Psoas muscle (tissue), 8 donors: ENCODE measurements around the gene ALOXE3. TPM values are rescaled to one million over a fixed set of nuclear protein-coding genes. Genes with fewer than 3 reads are reported as not detected.
A peak's percentile ranks its signal among the peaks of the same experiment; 100 is the strongest.

Experiments used
- ATAC-seq, 4 donors: fragments of 200-7000 bp; cut with Tn5 transposase; one replicate each; pipeline ENCODE4 v1.9.1; 2020; ENCODE audit warnings: moderate library complexity in 3 of 4, mild to moderate bottlenecking in 2 of 4
- DNase-seq, 2 donors: peaks; one replicate each; pipeline ENCODE4 v3.0.0-alpha.2; 2020
- H3K27ac ChIP-seq: fragments of 200-600 bp; one replicate; pipeline ENCODE4 v1.8.0; 2022
- H3K27me3 ChIP-seq, 3 donors: fragments of 200-600 bp in 1 of 3; one replicate each; pipeline versions ENCODE4 v1.6.1 to v1.8.0; 2013 to 2022; ENCODE audit warnings: low read length in 2 of 3, mild to moderate bottlenecking in 2 of 3, moderate library complexity in 1 of 3; ENCODE audit not compliant: insufficient read depth in 3 of 3
- H3K36me3 ChIP-seq, 2 donors: fragments of 200-600 bp in 1 of 2; one replicate each; pipeline versions ENCODE4 v1.6.1 to v1.8.0; 2013 to 2022; ENCODE audit warnings: low read depth in 1 of 2, mild to moderate bottlenecking in 1 of 2, moderate library complexity in 1 of 2; ENCODE audit not compliant: insufficient read depth in 1 of 2
- H3K4me1 ChIP-seq: fragments of 200-600 bp; one replicate; pipeline ENCODE4 v1.8.0; 2022
- H3K4me3 ChIP-seq: fragments of 200-600 bp; one replicate; pipeline ENCODE4 v1.8.0; 2022; ENCODE audit warnings: mild to moderate bottlenecking
- H3K9me3 ChIP-seq: fragments of 200-600 bp; one replicate; pipeline ENCODE4 v1.8.0; 2022
- WGBS, 3 donors: extraction: QIAGEN DNeasy Blood & Tissue Kit; methylation state at CpG; one replicate each; pipeline versions ENCODE4 v1.1.6 to v1.1.7; 2013; 5-methylcytosine and 5-hydroxymethylcytosine counted together
- intact Hi-C, 2 donors: fragments of 100-400 bp; cut with DNase I; formaldehyde crosslinking; loops; one replicate each; pipeline versions ENCODE4 v1.11.0 to v1.14.2; 2022
- polyA plus RNA-seq, 3 donors: library from polyadenylated mRNA; stranded (reverse); fragments of 200-250 nt; gene quantifications; one replicate each; pipeline ENCODE4 v1.2.3, GENCODE V29; 2013
- total RNA-seq, 4 donors: library from RNA; stranded (reverse); fragmentation: NEBNext Ultra II Directional in 2 of 4; extraction: Animal tissue kit (Norgen Biotek cat#: 25700) in 2 of 4; gene quantifications; one replicate each; pipeline versions ENCODE4 v1.2.1 to v1.2.4, GENCODE V29; 2021 to 2023
- TF ChIP-seq, protein P1 (sequence below): fragments of 200-600 bp; IDR thresholded peaks from one replicate; pipeline ENCODE4 v1.8.0; 2022; ENCODE audit warnings: antibody characterized with exemption
- donor health status: healthy with polysubstance abuse.
- donor health status: DM: no; HTN: no; CAD: no; lungs with moderate emphysema.
- donor health status: Bipolar disorder and iron deficiency.
- donor health status: healthy.
- donor health status: DM: yes; HTN: yes; CAD: no.
- donor health status: DM: no; HTN: no; CAD: no.
- donor health status: DM: no; HTN: no; CAD: no.
- donor health status: DM: yes; HTN: yes; CAD: no.

The ALOXE3 gene
- total and polyA plus RNA-seq, 7 donors, result 0.42 TPM; not detected in 6

DNA sequence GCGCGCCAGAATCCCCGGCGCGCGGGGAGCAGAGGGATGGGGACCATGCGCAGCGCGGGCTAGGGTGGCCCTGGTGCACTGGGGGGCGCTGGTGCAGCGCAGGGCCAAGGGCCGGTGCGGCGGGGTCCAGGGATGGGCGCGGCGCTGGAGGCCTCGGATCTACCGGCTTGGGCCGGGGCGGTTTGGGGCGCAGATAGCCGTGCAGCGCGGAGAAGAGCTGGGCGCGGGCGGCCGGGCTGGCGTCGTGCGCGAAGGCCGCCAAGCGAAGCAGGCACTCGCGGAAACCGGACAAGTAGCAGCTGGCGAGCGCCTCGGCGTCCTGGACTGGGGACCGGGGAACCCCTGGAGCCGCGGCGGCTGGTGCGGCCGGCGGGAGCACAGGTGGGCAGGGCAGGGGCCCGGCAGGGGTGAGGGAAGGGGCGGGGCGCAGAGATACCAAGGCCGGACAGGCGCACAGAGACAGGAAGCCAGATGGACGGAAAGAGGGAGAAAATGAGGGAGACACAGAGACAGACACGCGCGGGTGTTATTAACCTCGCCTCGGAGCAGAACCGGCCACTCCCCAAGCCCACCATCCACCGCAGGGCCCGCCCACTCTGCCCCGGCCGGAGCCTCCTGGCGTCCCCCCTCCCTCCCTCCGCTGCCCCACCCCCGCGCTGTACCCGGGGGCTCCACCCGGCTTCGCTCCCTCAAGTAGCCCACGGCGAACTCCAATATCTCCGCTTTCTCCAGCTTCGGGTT lies 3.5 kb upstream of the ALOXE3 start:
- peak overlapping the region; percentile 77 for H3K4me3 ChIP-seq
- H3K4me1 ChIP-seq, result peaks cover 41% of the 10 kb centered on the region
- intact Hi-C loops, result loop anchor here in 1 of 2 donors (2.0 kb wide), 3 partner anchors 17 to 65 kb away; no protein-coding TSS in a partner anchor
- peak; percentile 62 to 78 for DNase-seq
- peak; percentile 10 to 43 (median 18) for ATAC-seq
- H3K27me3 ChIP-seq, result peaks cover 0 to 36% (median 8%) of the 10 kb centered on the region in 3 donors
- WGBS, 3 donors, result 0 to 1% (median 1%) methylated on average over 43 to 76 of the region's 76 CpGs
- TF ChIP-seq, protein P1, sequence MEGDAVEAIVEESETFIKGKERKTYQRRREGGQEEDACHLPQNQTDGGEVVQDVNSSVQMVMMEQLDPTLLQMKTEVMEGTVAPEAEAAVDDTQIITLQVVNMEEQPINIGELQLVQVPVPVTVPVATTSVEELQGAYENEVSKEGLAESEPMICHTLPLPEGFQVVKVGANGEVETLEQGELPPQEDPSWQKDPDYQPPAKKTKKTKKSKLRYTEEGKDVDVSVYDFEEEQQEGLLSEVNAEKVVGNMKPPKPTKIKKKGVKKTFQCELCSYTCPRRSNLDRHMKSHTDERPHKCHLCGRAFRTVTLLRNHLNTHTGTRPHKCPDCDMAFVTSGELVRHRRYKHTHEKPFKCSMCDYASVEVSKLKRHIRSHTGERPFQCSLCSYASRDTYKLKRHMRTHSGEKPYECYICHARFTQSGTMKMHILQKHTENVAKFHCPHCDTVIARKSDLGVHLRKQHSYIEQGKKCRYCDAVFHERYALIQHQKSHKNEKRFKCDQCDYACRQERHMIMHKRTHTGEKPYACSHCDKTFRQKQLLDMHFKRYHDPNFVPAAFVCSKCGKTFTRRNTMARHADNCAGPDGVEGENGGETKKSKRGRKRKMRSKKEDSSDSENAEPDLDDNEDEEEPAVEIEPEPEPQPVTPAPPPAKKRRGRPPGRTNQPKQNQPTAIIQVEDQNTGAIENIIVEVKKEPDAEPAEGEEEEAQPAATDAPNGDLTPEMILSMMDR, result peak; percentile 41
- H3K27ac ChIP-seq, result no peak overlapping the region
- H3K36me3 ChIP-seq, result no peaks in the 10 kb centered on the region
- no peaks in the 10 kb centered on the region for H3K9me3 ChIP-seq

DNA sequence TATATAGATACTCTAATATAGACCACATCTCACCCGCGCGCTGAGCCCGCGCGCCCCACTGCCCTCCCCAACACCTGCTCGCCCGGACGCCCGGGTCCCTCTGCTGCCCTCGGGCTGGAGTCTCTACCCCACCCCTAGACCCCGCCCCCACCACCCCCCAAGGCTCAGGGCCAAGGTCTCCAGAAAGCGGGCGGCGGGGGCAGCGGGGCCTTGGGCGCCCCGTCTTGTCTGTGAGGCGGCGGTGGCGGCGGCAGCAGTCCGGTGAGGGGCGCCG lies 3.0 kb upstream of the ALOXE3 start:
- H3K27ac ChIP-seq, result no peak overlapping the region
- no peaks in the 10 kb centered on the region for H3K36me3 ChIP-seq
- WGBS, 3 donors, result 0 to 1% (median 0%) methylated on average over 13 to 25 of the region's 25 CpGs
- intact Hi-C loops, result loop anchor here in 1 of 2 donors (2.0 kb wide), 3 partner anchors 17 to 65 kb away; no protein-coding TSS in a partner anchor
- DNase-seq, result no peak
- ATAC-seq, result no peak
- H3K4me1 ChIP-seq, result peaks cover 40% of the 10 kb centered on the region
- H3K4me3 ChIP-seq, result peak overlapping the region; percentile 77
- H3K9me3 ChIP-seq, result no peaks in the 10 kb centered on the region
- H3K27me3 ChIP-seq, result peaks cover 0 to 41% (median 10%) of the 10 kb centered on the region in 3 donors
- TF ChIP-seq, protein P1, result no peak

DNA sequence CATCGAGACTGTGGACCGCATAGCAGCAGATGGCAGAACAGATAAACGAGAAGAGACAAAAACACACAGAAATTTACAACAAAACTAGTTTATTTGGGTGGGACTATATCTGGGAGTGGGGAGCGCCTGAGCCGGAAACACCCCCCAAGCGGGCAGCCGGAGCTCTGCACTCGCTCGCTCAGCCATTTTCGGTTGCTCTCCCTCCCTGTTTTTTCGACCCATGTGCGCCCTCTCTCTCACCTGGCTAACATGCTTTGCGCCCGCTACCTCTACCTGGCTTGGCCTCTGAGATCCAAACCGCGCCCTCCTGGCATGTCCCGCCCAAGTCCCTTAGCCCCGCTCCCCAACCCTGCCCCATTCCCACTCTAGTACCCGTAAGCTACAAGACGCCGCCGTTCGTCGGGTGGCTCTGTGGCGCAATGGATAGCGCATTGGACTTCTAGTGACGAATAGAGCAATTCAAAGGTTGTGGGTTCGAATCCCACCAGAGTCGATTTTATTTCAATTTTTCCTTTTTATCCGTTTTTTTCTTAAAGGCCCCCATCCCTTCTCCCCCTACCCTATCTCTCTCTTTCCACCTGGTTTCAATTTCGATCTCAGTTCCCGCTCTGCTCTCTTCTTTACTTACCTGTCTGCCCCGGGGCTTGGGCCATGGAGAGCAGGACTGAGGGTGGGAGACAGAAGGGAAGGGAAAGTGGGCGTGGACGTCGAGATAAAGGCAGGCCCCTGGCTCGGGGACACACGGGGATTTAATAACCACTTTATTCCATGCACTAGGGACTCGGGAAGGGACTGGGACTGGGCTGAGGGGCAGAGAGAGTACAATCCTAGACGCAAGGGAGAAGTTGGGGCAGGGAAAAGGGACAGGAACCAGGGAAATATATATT lies 2.4 kb upstream of the ALOXE3 start:
- Histone ChIP-seq H3K27ac (peak overlapping the region; percentile 71), H3K4me3 (peak overlapping the region; percentile 77), H3K36me3 (no peaks in the 10 kb centered on the region), H3K4me1 (peaks cover 40% of the 10 kb centered on the region), H3K9me3 (no peaks in the 10 kb centered on the region), H3K27me3 (peaks cover 0 to 47% (median 10%) of the 10 kb centered on the region in 3 donors)
- WGBS, 3 donors, result 1% methylated on average over 39 to 40 of the region's 40 CpGs
- intact Hi-C loops, result loop anchor here in 1 of 2 donors (2.0 kb wide), 3 partner anchors 18 to 66 kb away; no protein-coding TSS in a partner anchor
- TF ChIP-seq, protein P1, result no peak
- DNase-seq, result peak in 1 of 2 donors; percentile 80
- ATAC-seq, result peak; percentile 15 to 43 (median 28)

DNA sequence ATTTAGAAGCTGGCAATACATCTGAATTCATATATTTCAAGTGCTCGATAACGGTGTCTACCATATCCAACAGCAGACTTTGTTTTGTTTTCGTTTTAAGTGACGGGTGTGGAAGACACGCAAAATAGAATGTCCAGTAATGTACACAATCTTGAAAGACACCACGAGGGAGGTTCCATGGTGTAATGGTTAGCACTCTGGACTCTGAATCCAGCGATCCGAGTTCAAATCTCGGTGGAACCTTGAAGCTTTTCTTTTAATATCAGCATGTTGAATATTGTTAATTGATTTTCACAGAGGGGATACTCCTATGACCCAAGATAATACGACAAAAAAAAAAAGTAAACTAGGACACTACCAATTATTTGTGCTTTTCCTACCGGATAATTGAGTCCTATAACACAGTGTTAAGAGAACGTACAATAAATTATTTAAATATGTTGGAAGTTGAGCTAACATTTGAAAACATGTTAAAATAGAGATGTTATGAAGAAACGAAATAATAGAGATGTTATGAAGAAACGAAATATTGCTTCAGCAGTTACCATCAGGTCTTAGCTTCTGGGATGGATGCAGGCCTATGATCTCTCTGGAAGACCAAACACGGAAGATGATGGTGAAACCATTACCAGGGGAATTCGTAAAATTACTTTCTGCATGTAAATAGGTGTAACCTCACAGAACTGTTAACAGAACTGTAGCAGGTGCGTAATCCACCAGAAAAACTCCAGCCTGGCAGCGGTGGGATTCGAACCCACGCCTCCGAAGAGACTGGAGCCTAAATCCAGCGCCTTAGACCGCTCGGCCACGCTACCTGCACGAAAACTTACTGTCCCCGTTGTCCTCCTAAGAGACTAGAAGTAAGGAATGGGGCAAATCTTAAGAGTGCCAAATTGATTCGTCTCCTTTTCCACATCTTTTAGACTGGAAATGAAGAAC lies 1.5 kb upstream of the ALOXE3 start:
- DNase-seq (peak; percentile 75 to 88), ATAC-seq (peak; percentile 64 to 80 (median 70))
- H3K27me3 ChIP-seq, result peaks cover 0 to 49% (median 14%) of the 10 kb centered on the region in 3 donors
- H3K4me1 ChIP-seq, result peaks cover 33% of the 10 kb centered on the region
- intact Hi-C loops, result loop anchor here (1.0 to 10.0 kb wide), 6 partner anchors 19 to 175 kb away; partner anchors contain the start of gene SLC25A35 (in 1 of the 2)
- WGBS, 3 donors, result 0% methylated on average over 28 of the region's 28 CpGs
- H3K27ac ChIP-seq, result peak overlapping the region; percentile 71
- TF ChIP-seq, protein P1, result no peak
- no peaks in the 10 kb centered on the region for H3K9me3 ChIP-seq
- H3K4me3 ChIP-seq, result peak overlapping the region; percentile 77
- no peaks in the 10 kb centered on the region for H3K36me3 ChIP-seq
